ENCODE measurements around the gene MTFMT. TPM values are rescaled to one million over a fixed set of nuclear protein-coding genes. Genes with fewer than 3 reads are reported as not detected.

Gene MTFMT
- total and polyA plus RNA-seq, 8 donors, result 1.9 to 6.6 (median 3.9) TPM

GRCh38 chr15:65038836-65039235 is 9.4 kb upstream of the MTFMT start:
- Histone ChIP-seq H3K27ac (no peak overlapping the region), H3K36me3 (no peaks in the 10 kb centered on the region), H3K4me3 (no peak overlapping the region), H3K9me3 (no peaks in the 10 kb centered on the region), H3K27me3 (no peaks in the 10 kb centered on the region), H3K4me1 (peaks cover 0 to under 1% (median 0%) of the 10 kb centered on the region in 3 donors)
- FAIRE-seq (no peak), DNase-seq (no peak), ATAC-seq (no peak)
- TF ChIP-seq CTCF (IDR thresholded peaks at IDR 0.05), result no peak
- WGBS, 2 donors, result 76 to 78% methylated on average over 5 of the region's 5 CpGs
- intact Hi-C loops (cut with DNase I), result no loop called here

- Histone ChIP-seq H3K9me3 (no peaks in the 10 kb centered on the region), H3K27ac (no peak overlapping the region), H3K4me1 (peaks cover 0 to 4% (median 0%) of the 10 kb centered on the region in 3 donors), H3K27me3 (no peaks in the 10 kb centered on the region), H3K36me3 (no peaks in the 10 kb centered on the region), H3K4me3 (no peak overlapping the region)
- DNase-seq, result no peak
- intact Hi-C loops (cut with DNase I), result no loop called here
- no peak for TF ChIP-seq CTCF (IDR thresholded peaks at IDR 0.05)
- no peak for FAIRE-seq
- 88 to 90% methylated on average over 3 of the region's 3 CpGs for WGBS, 2 donors
- no peak for ATAC-seq
Observed at GRCh38 chr15:65038428-65038827, 9.0 kb upstream of the MTFMT start.

- Histone ChIP-seq H3K36me3 (no peaks in the 10 kb centered on the region), H3K27ac (no peak overlapping the region), H3K27me3 (no peaks in the 10 kb centered on the region), H3K4me3 (no peak overlapping the region), H3K4me1 (peaks cover 0 to 4% (median 0%) of the 10 kb centered on the region in 3 donors), H3K9me3 (no peaks in the 10 kb centered on the region)
- no peak for TF ChIP-seq CTCF (IDR thresholded peaks at IDR 0.05)
- no peak for FAIRE-seq
- no peak for DNase-seq
- intact Hi-C loops (cut with DNase I), result no loop called here
- 72 to 76% methylated on average over 1 of the region's 1 CpG for WGBS, 2 donors
- no peak for ATAC-seq
Observed at GRCh38 chr15:65037309-65037708, 7.9 kb upstream of the MTFMT start.

GRCh38 chr15:65034719-65035118 is 5.3 kb upstream of the MTFMT start:
- no peak for TF ChIP-seq CTCF (IDR thresholded peaks at IDR 0.05)
- Histone ChIP-seq H3K4me3 (no peak overlapping the region), H3K4me1 (peaks cover 0 to 4% (median 0%) of the 10 kb centered on the region in 3 donors), H3K36me3 (no peaks in the 10 kb centered on the region), H3K27me3 (no peaks in the 10 kb centered on the region), H3K9me3 (no peaks in the 10 kb centered on the region), H3K27ac (no peak overlapping the region)
- ATAC-seq (no peak), DNase-seq (no peak), FAIRE-seq (no peak)
- intact Hi-C loops (cut with DNase I), result no loop called here
- WGBS, 2 donors, result 83 to 89% methylated on average over 11 of the region's 11 CpGs

GRCh38 chr15:65033659-65034269 is 4.3 kb upstream of the MTFMT start:
- H3K4me1 ChIP-seq, result peaks cover 0 to 4% (median 0%) of the 10 kb centered on the region in 3 donors
- FAIRE-seq, result no peak
- ATAC-seq, result peak in 2 of 4 donors; percentile 24 to 38
- no peak for TF ChIP-seq CTCF (IDR thresholded peaks at IDR 0.05)
- H3K27me3 ChIP-seq, result no peaks in the 10 kb centered on the region
- 8 to 12% methylated on average over 4 of the region's 4 CpGs for WGBS, 2 donors
- no peak overlapping the region for H3K4me3 ChIP-seq
- intact Hi-C loops (cut with DNase I), result no loop called here
- H3K27ac ChIP-seq, result no peak overlapping the region
- H3K9me3 ChIP-seq, result no peaks in the 10 kb centered on the region
- H3K36me3 ChIP-seq, result no peaks in the 10 kb centered on the region
- no peak for DNase-seq
